ENCODE data around the gene CDC25A. TPM values are rescaled to one million over a fixed set of nuclear protein-coding genes. Genes with fewer than 3 reads are reported as not detected.

CDC25A gene
- total RNA-seq, 1 experiment from 2014 or later, result 35.5 TPM

- CTCF ChIA-PET, result no interaction called here
- Histone ChIP-seq H3K4me1 (no peaks in the 10 kb centered on the region), H3K27me3 (replicated peaks; ENCODE audit: control insufficient read depth, insufficient read depth, low read length) (no peaks in the 10 kb centered on the region), H3K4me3 (ENCODE audit: low read depth, low read length) (no peak overlapping the region), H3K9me3 (0 out of 2 replicates have a peak, but pooled peaks cover 5% of the 10 kb centered on the region), H3K36me3 (ENCODE audit: control insufficient read depth, insufficient read depth, low read length) (no peaks in the 10 kb centered on the region)
- DNase-seq, result no peak
- Mint-ChIP-seq H3K4me3 (ENCODE audit: unreplicated experiment) (no peak overlapping the region), H3K4me1 (ENCODE audit: low read depth, unreplicated experiment) (no peaks in the 10 kb centered on the region), H3K36me3 (ENCODE audit: insufficient read depth, unreplicated experiment) (no peaks in the 10 kb centered on the region), H3K9me3 (ENCODE audit: unreplicated experiment) (no peaks in the 10 kb centered on the region), H3K27ac (ENCODE audit: unreplicated experiment) (no peak overlapping the region), H3K27me3 (ENCODE audit: insufficient read depth, unreplicated experiment) (no peaks in the 10 kb centered on the region)
- no peak for TF ChIP-seq CTCF (IDR thresholded peaks at IDR 0.05; ENCODE audit: insufficient read depth in 1 of 2, low read depth in 1 of 2, low read length in 1 of 2, severe bottlenecking in 1 of 2, unreplicated experiment in 1 of 2)
- intact Hi-C loops (cut with micrococcal nuclease; ENCODE audit: unreplicated experiment), result no loop called here
- POLR2A ChIA-PET, result no interaction called here
- no TSS peak for BruUV-seq (replicated peaks)
These were observed 77.8 kb downstream of the CDC25A start for GRCh38 chr3:48110463-48110862.

GRCh38 chr3:48107227-48107626, 81.0 kb downstream of the CDC25A start:
- no peak overlapping the region for H3K27ac Mint-ChIP-seq (ENCODE audit: unreplicated experiment)

More at GRCh38 chr3:48107227-48107626, 81.0 kb downstream of the CDC25A start:
- Histone ChIP-seq H3K4me1 (no peaks in the 10 kb centered on the region), H3K36me3 (ENCODE audit: control insufficient read depth, insufficient read depth, low read length) (no peaks in the 10 kb centered on the region), H3K27me3 (replicated peaks; ENCODE audit: control insufficient read depth, insufficient read depth, low read length) (no peaks in the 10 kb centered on the region), H3K9me3 (0 out of 2 replicates have a peak, but pooled peaks cover 5% of the 10 kb centered on the region), H3K4me3 (ENCODE audit: low read depth, low read length) (no peak overlapping the region)
- no peak for DNase-seq
- ChIA-PET POLR2A (interaction anchor here (0.6 kb wide), 1 partner anchor 18 kb away, joined by 8 read pairs; no protein-coding TSS in a partner anchor), CTCF (no interaction called here)
- no peaks in the 10 kb centered on the region for H3K9me3 Mint-ChIP-seq (ENCODE audit: unreplicated experiment)
- BruUV-seq (replicated peaks), result no TSS peak
- H3K27me3 Mint-ChIP-seq (ENCODE audit: insufficient read depth, unreplicated experiment), result no peaks in the 10 kb centered on the region
- intact Hi-C loops (cut with micrococcal nuclease; ENCODE audit: unreplicated experiment), result no loop called here
- no peaks in the 10 kb centered on the region for H3K4me1 Mint-ChIP-seq (ENCODE audit: low read depth, unreplicated experiment)
- no peak overlapping the region for H3K4me3 Mint-ChIP-seq (ENCODE audit: unreplicated experiment)
- H3K36me3 Mint-ChIP-seq (ENCODE audit: insufficient read depth, unreplicated experiment), result no peaks in the 10 kb centered on the region
- TF ChIP-seq CTCF (IDR thresholded peaks at IDR 0.05; ENCODE audit: insufficient read depth in 1 of 2, low read depth in 1 of 2, low read length in 1 of 2, severe bottlenecking in 1 of 2, unreplicated experiment in 1 of 2), result no peak

Small RNAs within 50 kb of the gene (microRNA-seq; reads per million reads assigned to microRNA genes)
- gene MIR4443, result 3.9 reads per million, percentile 25 among the genes with 10 or more reads in this experiment

Other genes starting within 250 kb of the CDC25A start
- gene MAP4, start 172.0 kb downstream of the CDC25A start, total RNA-seq (2022), result 137 and 140 TPM in 2 replicates
- not detected in 2 replicates for gene CAMP, start 35.1 kb upstream of the CDC25A start, total RNA-seq (2022)
- gene ZNF589, start 52.7 kb upstream of the CDC25A start, total RNA-seq (2022), result 9.7 and 10.9 TPM in 2 replicates
- 42.3 and 49.2 TPM in 2 replicates for gene NME6, start 113.0 kb upstream of the CDC25A start, total RNA-seq (2022)
- not detected in 2 replicates for gene SPINK8, start 145.2 kb upstream of the CDC25A start, total RNA-seq (2022)
- gene FBXW12, start 183.8 kb upstream of the CDC25A start, total RNA-seq (2022), result 1.7 and 2.3 TPM in 2 replicates
- gene PLXNB1, start 241.7 kb upstream of the CDC25A start, total RNA-seq (2022), result 149 and 164 TPM in 2 replicates